GM12892 (cell line): ENCODE measurements around the gene GNAS.
A peak's percentile ranks its signal among the peaks of the same experiment; 100 is the strongest.

Source experiments
- DNase-seq: peaks from one replicate; pipeline ENCODE4 v3.0.0; 2011; ENCODE audit not compliant: insufficient read length
- FAIRE-seq: peaks from 2 replicates; lab custom pipeline; 2011; peaks lifted over from hg19 to GRCh38; lab: Jason Lieb, UNC
- POLR2A ChIP-seq: IDR thresholded peaks from 2 replicates; pipeline ENCODE4 v1.6.1; 2011; ENCODE audit warnings: low read depth, low read length, control low read depth
- POLR2AphosphoS5 ChIP-seq: IDR thresholded peaks from 2 replicates; pipeline ENCODE4 v1.6.1; 2011; ENCODE audit warnings: low read depth, low read length, control low read depth
- TAF1 ChIP-seq: IDR thresholded peaks from 2 replicates; pipeline ENCODE4 v1.6.1; 2011; ENCODE audit warnings: low read depth, mild to moderate bottlenecking, control low read depth, low read length, borderline replicate concordance

Gene GNAS

DNA sequence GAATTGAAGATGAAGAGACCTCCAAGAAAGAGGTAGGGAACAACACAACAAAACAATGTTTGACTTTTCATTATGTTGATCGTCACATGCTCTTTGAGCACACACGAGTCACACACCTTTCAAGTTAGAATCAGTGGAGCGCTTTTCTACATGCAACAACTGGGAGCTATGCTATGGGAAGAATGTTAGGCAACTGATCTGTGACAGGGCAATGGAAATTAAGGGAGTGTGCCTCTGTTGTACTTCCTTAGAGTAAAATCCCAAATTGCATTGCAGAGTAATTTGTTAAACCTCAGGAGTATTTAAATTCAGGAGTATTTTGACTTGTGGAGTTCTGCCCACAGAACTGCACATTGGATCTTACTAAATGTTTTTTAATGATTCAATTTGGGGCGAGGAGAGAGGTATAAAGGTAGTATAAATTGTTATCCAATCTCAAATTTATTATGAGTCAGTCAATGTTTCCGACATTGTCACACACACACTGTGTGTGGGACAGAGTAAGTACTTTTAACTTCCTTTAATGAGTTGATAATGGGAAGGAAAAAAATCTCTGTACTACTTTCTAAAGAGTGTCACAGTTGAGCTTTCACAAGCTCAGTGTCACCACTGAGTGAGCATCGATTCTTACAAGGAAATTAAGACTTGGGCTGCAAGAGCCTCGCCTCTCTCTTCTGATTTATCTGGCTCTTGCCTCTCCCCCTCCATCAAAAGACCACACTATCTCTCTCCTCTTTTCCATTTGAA is 10.7 kb downstream of the GNAS start:
- DNase-seq = no peak
- FAIRE-seq = no peak
- TF ChIP-seq POLR2A = no peak
- no peak for TF ChIP-seq POLR2AphosphoS5
- TF ChIP-seq TAF1 = no peak

DNA sequence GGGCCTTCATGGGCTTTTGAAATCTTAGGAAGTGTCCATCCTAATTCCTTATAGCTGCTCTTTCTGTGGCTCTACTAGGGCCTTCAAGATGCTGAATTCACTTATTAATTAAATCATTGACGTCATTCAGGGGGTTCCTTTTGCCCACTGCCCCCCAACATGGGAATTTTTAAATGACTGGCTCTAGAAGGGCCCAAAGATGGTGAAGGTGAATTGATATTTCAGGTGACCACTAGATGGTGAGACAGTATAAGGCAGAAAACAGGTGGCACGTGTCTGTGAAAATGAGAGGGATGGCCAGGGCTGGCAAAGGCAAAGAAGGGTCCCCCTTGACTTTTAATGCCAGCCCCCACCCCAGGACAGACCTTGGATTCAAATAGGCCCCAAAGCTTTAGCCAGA is 11.8 kb downstream of the GNAS start:
- TF ChIP-seq POLR2AphosphoS5 (no peak), POLR2A (no peak)
- FAIRE-seq (no peak), DNase-seq (no peak)

DNA sequence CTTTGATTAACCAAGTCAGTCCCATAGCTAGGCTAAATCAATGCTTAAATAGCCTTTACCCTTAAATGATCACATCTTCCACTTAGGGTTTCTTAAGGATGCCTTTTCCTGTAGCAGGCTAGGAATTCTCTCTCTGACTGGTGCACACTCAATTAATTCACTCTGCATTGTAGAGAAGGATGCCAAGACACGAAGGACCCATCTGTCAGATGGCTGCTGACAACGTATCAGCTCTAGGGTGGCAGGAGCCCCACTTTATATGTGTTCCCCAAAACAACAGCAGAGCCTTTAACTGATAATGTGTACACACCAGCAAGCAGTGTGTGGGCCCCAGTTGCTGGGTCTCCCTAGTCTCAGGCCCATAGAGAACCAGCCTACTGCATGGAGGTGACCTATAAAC is 13.3 kb downstream of the GNAS start:
- FAIRE-seq (no peak), DNase-seq (no peak)
- TF ChIP-seq TAF1 (no peak), POLR2AphosphoS5 (no peak), POLR2A (no peak)

DNA sequence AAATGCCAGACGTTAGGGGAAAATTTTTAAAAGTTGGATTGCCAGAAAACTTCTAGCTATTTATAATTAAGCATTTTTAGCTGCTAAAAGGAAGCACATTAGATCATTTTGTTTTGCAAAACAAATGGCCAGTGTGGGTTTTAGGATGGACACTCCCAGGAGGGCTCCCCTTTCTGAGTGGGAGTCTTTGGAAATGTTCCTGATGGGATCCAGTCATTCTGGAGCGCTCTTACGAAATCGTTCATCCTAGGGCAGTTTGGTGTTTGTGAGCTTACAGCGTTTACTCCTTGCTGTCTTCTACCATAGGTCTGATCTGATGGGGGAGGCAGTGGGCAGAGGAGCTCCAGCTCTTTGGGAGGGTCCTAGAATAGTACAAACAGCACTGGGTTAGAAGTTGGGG is 14.7 kb downstream of the GNAS start:
- DNase-seq = no peak
- no peak for FAIRE-seq

DNA sequence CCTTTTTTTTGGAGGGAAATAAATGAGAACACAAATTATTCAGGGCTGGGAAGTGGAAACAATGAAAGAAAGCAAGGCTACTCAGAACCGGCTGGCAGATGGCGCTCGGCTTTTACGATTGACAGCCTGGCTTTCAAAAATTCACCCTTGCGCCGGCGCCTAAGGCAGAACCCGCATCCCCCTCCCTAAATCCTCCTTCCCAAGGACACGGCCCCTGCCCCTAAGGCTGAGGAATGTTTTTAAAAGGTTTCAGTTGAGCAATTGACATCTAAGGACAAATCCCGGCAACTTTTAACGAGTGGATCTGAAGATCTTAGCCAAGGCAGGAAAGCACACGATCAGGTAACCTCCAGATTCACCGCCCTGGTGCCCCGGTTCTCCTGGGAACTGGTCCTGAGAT is 16.3 kb downstream of the GNAS start:
- TF ChIP-seq POLR2A = no peak
- TF ChIP-seq TAF1 = no peak
- TF ChIP-seq POLR2AphosphoS5 = no peak
- DNase-seq (no peak), FAIRE-seq (no peak)

More for the DNA sequence above, 14.7 kb downstream of the GNAS start:
- no peak for TF ChIP-seq TAF1
- TF ChIP-seq POLR2AphosphoS5 = no peak
- no peak for TF ChIP-seq POLR2A

DNA sequence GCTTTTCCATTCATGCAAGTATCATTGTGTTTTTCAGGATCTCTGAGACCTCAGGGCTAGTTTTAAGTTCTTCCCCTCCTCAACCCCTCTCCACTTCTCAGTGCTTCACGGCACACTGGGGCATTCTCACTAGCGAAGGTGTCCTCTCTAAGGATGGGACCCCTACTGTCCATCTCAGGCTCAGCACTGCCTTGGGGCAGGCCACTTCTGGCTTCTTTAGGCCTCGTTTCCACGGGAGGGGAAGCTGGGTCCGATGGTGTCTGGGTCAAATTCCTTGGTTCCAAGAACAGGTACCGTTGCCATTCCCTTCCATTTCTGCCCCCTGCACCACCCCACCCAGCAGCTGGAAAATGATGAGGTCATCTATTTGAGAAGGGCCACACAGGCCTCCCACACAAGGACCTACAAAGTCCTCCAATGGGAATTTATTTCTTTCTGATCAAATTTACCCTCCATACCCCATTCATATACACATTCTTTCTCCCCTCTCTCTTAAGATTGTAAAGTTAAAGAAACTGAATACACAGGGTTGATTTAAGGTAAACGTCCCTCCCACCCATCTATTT is 17.2 kb downstream of the GNAS start:
- TF ChIP-seq POLR2AphosphoS5 (no peak), POLR2A (no peak), TAF1 (no peak)
- FAIRE-seq (no peak), DNase-seq (no peak)

DNA sequence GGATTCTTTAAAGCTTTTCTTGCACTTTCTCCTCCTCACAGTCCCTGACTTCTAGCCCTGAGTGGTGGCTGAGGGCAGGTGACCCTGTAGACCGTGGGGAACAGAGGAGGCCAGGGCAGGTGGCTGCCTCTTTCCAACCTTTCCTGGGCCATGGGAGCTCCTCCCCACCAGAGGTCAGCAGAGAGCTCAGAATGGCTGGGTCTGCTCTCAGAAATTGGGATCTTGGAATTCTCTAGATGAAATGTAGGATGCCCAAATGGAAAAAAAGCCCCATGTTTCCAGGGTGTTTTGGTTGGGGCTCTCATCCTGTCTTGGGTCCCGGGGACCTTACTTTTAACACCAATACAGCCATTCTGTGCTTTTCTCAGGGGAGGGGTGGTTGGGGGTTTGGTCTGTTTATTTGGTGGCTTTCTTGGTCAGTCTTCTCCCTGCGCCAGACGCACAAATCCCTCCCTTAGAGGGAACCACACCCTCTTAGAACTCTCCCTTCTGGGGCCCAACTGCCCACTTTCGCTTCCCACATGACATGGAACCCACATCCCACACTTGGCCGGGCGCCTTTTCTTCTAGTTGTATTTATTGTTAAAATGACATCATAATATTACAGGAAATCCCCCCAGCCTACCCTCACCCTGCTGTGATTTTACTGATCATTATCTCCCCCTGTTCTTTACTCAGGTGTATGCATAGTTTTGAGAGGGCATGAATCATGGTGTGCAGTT is 17.9 kb downstream of the GNAS start:
- FAIRE-seq = peak; percentile 86

DNA sequence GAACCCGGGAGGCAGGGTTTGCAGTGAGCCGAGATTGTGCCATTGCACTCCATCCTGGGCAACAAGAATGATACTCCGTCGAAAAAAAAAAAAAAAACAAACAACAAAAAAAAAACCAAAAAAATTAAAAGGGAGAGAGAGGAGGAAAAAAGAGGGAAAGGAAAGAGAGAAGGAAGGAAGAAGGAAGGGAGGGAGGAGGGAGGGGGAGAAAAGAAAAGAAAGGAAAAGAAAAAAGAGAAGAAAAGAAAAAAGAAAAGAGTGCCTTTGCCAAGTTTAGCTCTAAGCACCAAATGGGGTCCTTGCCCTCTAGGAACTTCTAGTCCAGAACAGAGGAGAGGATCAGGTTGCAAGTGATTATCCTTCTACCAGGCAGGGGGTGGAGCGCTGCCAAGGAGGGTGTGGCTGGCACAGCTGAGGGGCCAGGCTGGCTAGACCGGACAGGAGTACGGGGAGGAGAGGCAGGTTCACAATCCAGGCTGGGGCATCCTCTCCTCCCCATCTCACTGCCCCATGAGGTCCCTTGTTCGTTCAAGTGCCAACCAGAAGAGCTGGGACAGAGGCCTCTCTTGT is 19.1 kb downstream of the GNAS start:
- no peak for TF ChIP-seq POLR2AphosphoS5
- no peak for TF ChIP-seq POLR2A
- TF ChIP-seq TAF1 = no peak
- FAIRE-seq (no peak), DNase-seq (no peak)

More for the DNA sequence above, 17.9 kb downstream of the GNAS start:
- DNase-seq = no peak
- no peak for TF ChIP-seq TAF1
- TF ChIP-seq POLR2AphosphoS5 = no peak
- TF ChIP-seq POLR2A = no peak

DNA sequence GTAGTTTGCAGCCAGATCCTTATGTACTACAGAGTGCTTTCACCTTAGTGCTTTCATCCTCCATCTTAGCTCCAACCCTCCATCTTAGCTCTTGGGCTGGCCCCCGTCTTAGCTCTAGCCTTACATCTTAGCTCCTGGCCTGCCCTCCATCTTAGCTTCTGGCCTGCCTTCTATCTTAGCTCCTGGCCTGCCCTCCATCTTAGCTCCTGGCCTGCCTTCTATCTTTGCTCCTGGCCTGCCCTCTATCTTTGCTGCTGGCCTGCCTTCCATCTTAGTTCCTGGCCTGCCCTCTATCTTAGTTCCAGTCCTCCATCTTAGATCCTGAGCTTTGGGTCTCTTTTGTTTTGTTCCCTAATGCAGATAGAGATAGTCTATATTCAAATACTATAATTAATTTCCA is 22.0 kb downstream of the GNAS start:
- TF ChIP-seq POLR2A = no peak
- no peak for TF ChIP-seq TAF1
- no peak for TF ChIP-seq POLR2AphosphoS5
- DNase-seq = no peak
- no peak for FAIRE-seq

DNA sequence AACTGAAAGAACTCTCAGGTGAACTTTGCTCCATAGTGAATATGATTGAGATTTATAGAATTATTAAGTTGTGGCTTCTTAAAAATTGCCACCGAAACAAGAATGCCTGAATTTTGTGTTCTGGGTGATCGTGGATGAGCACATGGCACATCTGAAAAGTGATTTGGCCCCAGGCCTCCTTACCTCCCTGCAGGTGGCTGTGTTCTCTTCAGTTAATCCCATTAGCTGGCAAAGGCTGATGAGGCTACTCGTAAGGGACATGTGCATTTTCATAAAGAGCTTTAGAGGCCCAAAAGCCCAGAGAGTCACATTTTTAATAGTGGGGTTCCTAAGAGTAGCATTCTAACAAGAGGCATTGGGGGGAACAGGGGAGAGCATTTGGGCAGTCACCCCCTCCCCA is 22.6 kb downstream of the GNAS start:
- DNase-seq = no peak
- no peak for FAIRE-seq
- TF ChIP-seq POLR2A (no peak), POLR2AphosphoS5 (no peak), TAF1 (no peak)

DNA sequence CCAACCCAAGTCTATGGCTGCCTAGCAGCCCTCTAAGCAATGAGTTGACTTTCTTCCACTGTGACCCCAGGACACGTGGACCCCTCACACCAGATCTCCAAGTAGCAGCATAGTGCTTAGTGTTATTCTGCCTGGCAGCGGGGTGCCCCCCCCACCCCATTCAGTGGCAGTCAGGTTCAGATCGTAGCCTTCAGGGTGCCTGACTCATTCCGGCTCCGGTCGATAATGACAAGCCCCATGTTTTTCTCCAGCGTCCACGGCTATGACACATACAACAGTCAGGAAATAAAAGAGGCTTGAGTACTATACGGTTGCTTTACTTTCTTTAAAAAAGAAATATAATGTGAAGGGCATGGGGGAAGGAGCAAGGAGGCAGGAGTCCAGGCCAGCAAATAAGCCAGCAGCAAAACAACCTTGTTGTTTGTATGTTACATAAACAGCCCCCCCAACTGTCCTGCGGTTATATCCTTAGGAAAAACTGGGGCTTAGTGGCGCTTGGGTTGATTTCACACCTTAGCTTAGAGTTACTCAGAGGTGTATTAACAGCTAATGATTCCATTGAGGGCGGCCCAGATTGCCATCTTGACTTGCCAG is 23.1 kb downstream of the GNAS start:
- TF ChIP-seq POLR2A (no peak), POLR2AphosphoS5 (no peak), TAF1 (no peak)
- no peak for FAIRE-seq
- no peak for DNase-seq
